ENCODE measurements around the gene ZNF638. TPM values are rescaled to one million over a fixed set of nuclear protein-coding genes. Genes with fewer than 3 reads are reported as not detected.
A peak's percentile ranks its signal among the peaks of the same experiment; 100 is the strongest.

The ZNF638 gene
- total and polyA plus RNA-seq, 9 of the 15 experiments (the other 6 are each of a cell fraction or from before 2014, with no cell fraction given) = 53.3 to 165 (median 98.8) TPM

DNA sequence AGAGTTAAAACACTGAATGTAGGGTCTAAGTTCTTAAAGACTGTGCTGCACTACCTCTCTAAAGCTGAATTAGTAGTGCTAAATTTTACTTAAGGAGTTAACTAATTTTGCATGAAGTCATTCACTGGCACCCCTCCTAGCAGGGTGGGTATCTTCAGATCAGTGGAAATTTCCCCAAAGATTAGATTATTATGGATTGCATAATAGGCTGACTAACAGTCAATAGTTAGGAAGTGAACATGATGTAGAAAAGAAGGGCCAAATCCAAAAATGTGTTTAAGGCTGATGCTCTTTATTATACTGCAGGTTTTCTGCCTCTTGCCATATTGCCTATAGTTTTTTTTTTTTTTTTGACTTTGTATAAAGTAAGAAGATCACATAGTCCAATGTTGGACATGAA is 5.2 kb downstream of the ZNF638 start:
- BruUV-seq (replicated peaks) = no TSS peak
- H2AFZ ChIP-seq (ENCODE audit: low read depth, low read length) = no peak overlapping the region
- FAIRE-seq (no peak), ATAC-seq (no peak), DNase-seq (ENCODE audit: extremely low read depth in 1 of 4, low spot score in 3 of 4) (no peak)
- H3K27me3 ChIP-seq (ENCODE audit: control insufficient read depth in 2 of 2, insufficient read depth in 2 of 2, low read length in 2 of 2) = no peaks in the 10 kb centered on the region
- peaks cover 19% of the 10 kb centered on the region for H4K20me1 ChIP-seq (replicated peaks; ENCODE audit: control insufficient read depth, insufficient read depth, low read length)
- H3K36me3 ChIP-seq (ENCODE audit: control insufficient read depth, insufficient read depth, low read length) = peaks cover 57% of the 10 kb centered on the region
- no peak overlapping the region for H3K9ac ChIP-seq (ENCODE audit: insufficient read depth in 1 of 2, low read depth in 2 of 2, low read length in 2 of 2)
- peaks cover 99% of the 10 kb centered on the region for H3K79me2 ChIP-seq (ENCODE audit: control insufficient read depth, insufficient read depth, low read length)
- TF ChIP-seq ZNF12 (CRISPR knock-in tag; IDR thresholded peaks at IDR 0.05) = no peak
- TF ChIP-seq, protein P1, sequence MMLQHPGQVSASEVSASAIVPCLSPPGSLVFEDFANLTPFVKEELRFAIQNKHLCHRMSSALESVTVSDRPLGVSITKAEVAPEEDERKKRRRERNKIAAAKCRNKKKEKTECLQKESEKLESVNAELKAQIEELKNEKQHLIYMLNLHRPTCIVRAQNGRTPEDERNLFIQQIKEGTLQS (IDR thresholded peaks at IDR 0.05) = 0 out of 2 replicates have a peak, but pooled peaks have one; percentile 18
- TF ChIP-seq, protein P1 (CRISPR knock-in tag; conservative IDR thresholded peaks at IDR 0.05) = no peak
- no peak for TF ChIP-seq ELF4 (CRISPR knock-in tag; IDR thresholded peaks at IDR 0.05)
- TF ChIP-seq CEBPB (tag; IDR thresholded peaks at IDR 0.05) = peak; percentile 61
- TF ChIP-seq CEBPG (CRISPR knock-in tag; IDR thresholded peaks at IDR 0.05) = no peak
- peak; percentile 42 to 63; a peak in 3 of 4 replicates for TF ChIP-seq CEBPG (tag; conservative IDR thresholded peaks at IDR 0.05 in 1 of 2, IDR thresholded peaks at IDR 0.05 in 1 of 2)
- in situ Hi-C loops (cut with MboI) (no loop called here), intact Hi-C loops (cut with micrococcal nuclease) (no loop called here)
- H3K4me1 ChIP-seq (replicated peaks in 1 of 2; ENCODE audit: control insufficient read depth in 2 of 2, insufficient read depth in 2 of 2, low read length in 2 of 2) = peaks cover 4 to 18% of the 10 kb centered on the region in 2 experiments; a peak in 3 of 5 replicates
- no peak overlapping the region for H3K4me2 ChIP-seq (ENCODE audit: insufficient read depth, low read length)
- no peaks in the 10 kb centered on the region for H3K9me1 ChIP-seq (ENCODE audit: control insufficient read depth, insufficient read depth, low read length)
- H3K27ac ChIP-seq (ENCODE audit: extremely low read depth, low read depth, low read length) = no peak overlapping the region
- H3K4me3 ChIP-seq = no peak overlapping the region
- CTCF ChIA-PET (ENCODE audit: low intra/inter-chr PET ratio) = no interaction called here
- no peaks in the 10 kb centered on the region for H3K9me3 ChIP-seq (replicated peaks; ENCODE audit: control insufficient read depth, insufficient read depth, low read depth, low read length)
- POLR2A ChIA-PET = interaction anchor here (0.5 to 1.0 kb wide), 4 partner anchors 16 to 81 kb away, joined by 3 read pairs; no protein-coding TSS in a partner anchor

Measured in K562 (cell line).